A549 (cell line): ENCODE measurements around the gene CRISPLD2.

Experiments
- CBX2 ChIP-seq: fragments of 200-600 bp; sonication (generic); IDR thresholded peaks from 2 replicates; pipeline ENCODE4 v1.6.1; 2016; ENCODE audit warnings: low read depth, mild to moderate bottlenecking, borderline replicate concordance
- CTCF ChIP-seq: fragments of >200 bp; sonication (Bioruptor Twin); formaldehyde crosslinking; IDR thresholded peaks from 3 replicates; pipeline ENCODE4 v1.5.1; 2016
- ELK1 ChIP-seq: fragments of 150-350 bp; IDR thresholded peaks from 2 replicates; pipeline ENCODE4 v1.6.1; 2014; ENCODE audit warnings: low read depth, mild to moderate bottlenecking, low read length
- ESRRA ChIP-seq: fragments of 150-350 bp; IDR thresholded peaks from 2 replicates; pipeline ENCODE4 v1.6.1; 2014; ENCODE audit warnings: mild to moderate bottlenecking, low read length, borderline replicate concordance
- JUN ChIP-seq, 2 experiments: fragments of >200 bp; sonication (Bioruptor Twin); formaldehyde crosslinking; IDR thresholded peaks; 2 replicates in 1 of 2; 3 replicates in 1 of 2; pipeline ENCODE4 v1.6.1; 2016 to 2017
- JUNB ChIP-seq: fragments of >200 bp; sonication (Bioruptor Twin); formaldehyde crosslinking; IDR thresholded peaks from 2 replicates; pipeline ENCODE4 v1.6.1; 2016
- MAX ChIP-seq: IDR thresholded peaks from 2 replicates; pipeline ENCODE4 v1.6.1; 2012
- PHF8 ChIP-seq: fragments of 200-600 bp; sonication (generic); IDR thresholded peaks from 2 replicates; pipeline ENCODE4 v1.6.1; 2016; ENCODE audit warnings: low read depth, mild to moderate bottlenecking, antibody characterized with exemption, moderate library complexity, borderline replicate concordance
- POLR2A ChIP-seq: IDR thresholded peaks from 2 replicates; pipeline ENCODE4 v1.6.1; 2012; ENCODE audit warnings: mild to moderate bottlenecking, low read length
- REST ChIP-seq: fragments of 200-600 bp; sonication (generic); IDR thresholded peaks from 2 replicates; pipeline ENCODE4 v1.6.1; 2016; ENCODE audit warnings: antibody characterized with exemption, mild to moderate bottlenecking, moderate library complexity
- RFX5 ChIP-seq: fragments of 450-650 bp; IDR thresholded peaks from 2 replicates; pipeline ENCODE4 v1.7.1; 2014; ENCODE audit warnings: antibody characterized with exemption, mild to moderate bottlenecking, moderate library complexity
- SMC3 ChIP-seq: fragments of >200 bp; sonication (Bioruptor Twin); formaldehyde crosslinking; IDR thresholded peaks from 3 replicates; pipeline ENCODE4 v1.6.1; 2018; ENCODE audit warnings: inconsistent platforms
- ZC3H11A ChIP-seq: fragments of 450-650 bp; IDR thresholded peaks from 2 replicates; pipeline ENCODE4 v1.6.1; 2014; ENCODE audit warnings: antibody characterized with exemption, mild to moderate bottlenecking
- ZFP36 ChIP-seq: fragments of 450-650 bp; IDR thresholded peaks from 2 replicates; pipeline ENCODE4 v1.6.1; 2014; ENCODE audit warnings: borderline replicate concordance; ENCODE audit not compliant: partially characterized antibody

- no peak for TF ChIP-seq POLR2A
- no peak for TF ChIP-seq JUNB
- TF ChIP-seq CTCF: no peak
- no peak for TF ChIP-seq SMC3
- no peak for TF ChIP-seq JUN (IDR thresholded peaks at IDR 0.05)
- no peak for TF ChIP-seq ESRRA
- TF ChIP-seq RFX5: no peak
- TF ChIP-seq REST: no peak
- TF ChIP-seq PHF8: no peak
- no peak for TF ChIP-seq MAX
- TF ChIP-seq CBX2: no peak
- no peak for TF ChIP-seq ZFP36
- TF ChIP-seq ZC3H11A: no peak
- no peak for TF ChIP-seq ELK1
Measured at GRCh38 chr16:84892097-84892496, 72.3 kb downstream of the CRISPLD2 start.
